ENCODE data around the gene DNAJC17.
A peak's percentile ranks its signal among the peaks of the same experiment; 100 is the strongest.

Gene DNAJC17

GRCh38 chr15:40764629-40765103, 42.6 kb downstream of the DNAJC17 start:
- no peak for TF ChIP-seq CTCF (IDR thresholded peaks at IDR 0.05; ENCODE audit: low read depth, low read length, missing control alignments)
- H3K4me3 ChIP-seq (ENCODE audit: low read depth, low read length): peak overlapping the region; percentile 31
- in situ Hi-C loops (cut with HindIII; ENCODE audit: low sequenced_read_pairs): no loop called here
- DNase-seq (ENCODE audit: low read depth): no peak

- H3K4me3 ChIP-seq (ENCODE audit: low read depth, low read length): peak within 1 kb of the TSS; percentile 31
- in situ Hi-C loops (cut with HindIII; ENCODE audit: low sequenced_read_pairs): no loop called here
- DNase-seq (ENCODE audit: low read depth): no peak
- peak; percentile 4 for TF ChIP-seq CTCF (IDR thresholded peaks at IDR 0.05; ENCODE audit: low read depth, low read length, missing control alignments)
Measured at GRCh38 chr15:40763801-40764628, 43.3 kb downstream of the DNAJC17 start, which contains the start of gene GCHFR. GCHFR (plus strand) TSS chr15:40764068; CDS start chr15:40764181, 113 bp downstream.

GRCh38 chr15:40762919-40763800, 44.1 kb downstream of the DNAJC17 start:
- peak overlapping the region; percentile 31 for H3K4me3 ChIP-seq (ENCODE audit: low read depth, low read length)
- no peak for TF ChIP-seq CTCF (IDR thresholded peaks at IDR 0.05; ENCODE audit: low read depth, low read length, missing control alignments)
- no peak for DNase-seq (ENCODE audit: low read depth)
- in situ Hi-C loops (cut with HindIII; ENCODE audit: low sequenced_read_pairs): no loop called here

GRCh38 chr15:40759961-40760360, 47.3 kb downstream of the DNAJC17 start:
- in situ Hi-C loops (cut with HindIII; ENCODE audit: low sequenced_read_pairs): no loop called here
- H3K4me3 ChIP-seq (ENCODE audit: low read depth, low read length): no peak overlapping the region
- no peak for DNase-seq (ENCODE audit: low read depth)
- no peak for TF ChIP-seq CTCF (IDR thresholded peaks at IDR 0.05; ENCODE audit: low read depth, low read length, missing control alignments)

- TF ChIP-seq CTCF (IDR thresholded peaks at IDR 0.05; ENCODE audit: low read depth, low read length, missing control alignments): no peak
- DNase-seq (ENCODE audit: low read depth): no peak
- no peak overlapping the region for H3K4me3 ChIP-seq (ENCODE audit: low read depth, low read length)
- in situ Hi-C loops (cut with HindIII; ENCODE audit: low sequenced_read_pairs): no loop called here
Measured at GRCh38 chr15:40756938-40757337, 50.3 kb downstream of the DNAJC17 start.

GRCh38 chr15:40755812-40756208, 51.5 kb downstream of the DNAJC17 start:
- no peak for TF ChIP-seq CTCF (IDR thresholded peaks at IDR 0.05; ENCODE audit: low read depth, low read length, missing control alignments)
- H3K4me3 ChIP-seq (ENCODE audit: low read depth, low read length): peak overlapping the region; percentile 98
- no peak for DNase-seq (ENCODE audit: low read depth)
- in situ Hi-C loops (cut with HindIII; ENCODE audit: low sequenced_read_pairs): no loop called here
